Neural crest cell (in vitro differentiated cells): Measurements from ENCODE around the gene RNF208. TPM values are rescaled to one million over a fixed set of nuclear protein-coding genes. Genes with fewer than 3 reads are reported as not detected.

ENCODE experiments used
- DNase-seq: peaks from one replicate; pipeline ENCODE4 v3.0.0; 2021; ENCODE audit warnings: low read depth, mixed read lengths, low spot score
- H3K27ac Mint-ChIP-seq: one replicate; pipeline ENCODE4 v1.8.0; 2021; ENCODE audit warnings: mild to moderate bottlenecking, mixed read lengths; ENCODE audit not compliant: unreplicated experiment
- H3K27me3 Mint-ChIP-seq: 2 replicates; pipeline ENCODE4 v1.8.0; 2021; ENCODE audit warnings: low read depth, mild to moderate bottlenecking, mixed read lengths
- H3K36me3 Mint-ChIP-seq: 2 replicates; pipeline ENCODE4 v1.8.0; 2021; ENCODE audit warnings: low read depth, mild to moderate bottlenecking, mixed read lengths
- H3K4me1 Mint-ChIP-seq: 2 replicates; pipeline ENCODE4 v1.8.0; 2021; ENCODE audit warnings: mixed read lengths
- H3K4me3 Mint-ChIP-seq: one replicate; pipeline ENCODE4 v1.8.0; 2021; ENCODE audit warnings: mild to moderate bottlenecking, mixed read lengths
- H3K9me3 Mint-ChIP-seq: 2 replicates; pipeline ENCODE4 v1.8.0; 2021; ENCODE audit warnings: mixed read lengths
- CTCF ChIP-seq: fragments of 200-600 bp; sonication (generic); conservative IDR thresholded peaks from 2 replicates; pipeline ENCODE4 v1.5.0; 2021; ENCODE audit warnings: antibody characterized with exemption, mild to moderate bottlenecking
- total RNA-seq: library from RNA; stranded (reverse); gene quantifications from 2 replicates; pipeline ENCODE4 v1.2.1, GENCODE V29; 2021

Gene RNF208
- total RNA-seq, 1 donor from 2014 or later, result 10.1 TPM

- Mint-ChIP-seq H3K27me3 (peaks cover 46% of the 10 kb centered on the region), H3K27ac (no peak overlapping the region), H3K4me3 (peak overlapping the region; percentile 7), H3K9me3 (no peaks in the 10 kb centered on the region), H3K4me1 (no peaks in the 10 kb centered on the region), H3K36me3 (peaks cover 2% of the 10 kb centered on the region)
- TF ChIP-seq CTCF, result peak; percentile 63
- DNase-seq, result no peak
These were observed 45.5 kb downstream of the RNF208 start for GRCh38 chr9:137176302-137177182.

- Mint-ChIP-seq H3K36me3 (peaks cover 2% of the 10 kb centered on the region), H3K27me3 (peaks cover 57% of the 10 kb centered on the region), H3K4me3 (no peak overlapping the region), H3K27ac (no peak overlapping the region), H3K4me1 (no peaks in the 10 kb centered on the region), H3K9me3 (no peaks in the 10 kb centered on the region)
- TF ChIP-seq CTCF, result no peak
- no peak for DNase-seq
These were observed 46.6 kb downstream of the RNF208 start for GRCh38 chr9:137175345-137175961.

GRCh38 chr9:137174722-137175293, 47.2 kb downstream of the RNF208 start:
- no peak for TF ChIP-seq CTCF
- no peaks in the 10 kb centered on the region for H3K9me3 Mint-ChIP-seq
- H3K36me3 Mint-ChIP-seq, result peaks cover 2% of the 10 kb centered on the region
- H3K4me1 Mint-ChIP-seq, result no peaks in the 10 kb centered on the region
- H3K4me3 Mint-ChIP-seq, result no peak overlapping the region
- DNase-seq, result no peak
- peaks cover 63% of the 10 kb centered on the region for H3K27me3 Mint-ChIP-seq
- no peak overlapping the region for H3K27ac Mint-ChIP-seq

- Mint-ChIP-seq H3K36me3 (peaks cover 2% of the 10 kb centered on the region), H3K9me3 (no peaks in the 10 kb centered on the region), H3K27ac (no peak overlapping the region), H3K27me3 (peaks cover 66% of the 10 kb centered on the region), H3K4me1 (no peaks in the 10 kb centered on the region), H3K4me3 (no peak overlapping the region)
- no peak for DNase-seq
- TF ChIP-seq CTCF, result no peak
These were observed 48.0 kb downstream of the RNF208 start for GRCh38 chr9:137173796-137174664.
